Head of caudate nucleus (tissue), 42 donors: ENCODE data around the gene RECQL5.

ENCODE experiments used
- DNase-seq, 42 donors: peaks; one replicate each; pipeline versions ENCODE4 v3.0.0 to v3.0.0-alpha.2; 2020 to 2021; ENCODE audit warnings: mixed read lengths in 7 of 42
- intact Hi-C: fragments of 100-400 bp; cut with DNase I; formaldehyde crosslinking; loops from one replicate; pipeline ENCODE4 v1.15.0; 2022

Gene RECQL5

GRCh38 chr17:75654176-75654575 is 12.8 kb downstream of the RECQL5 start:
- DNase-seq = peak in 22 of 42 donors; percentile 25 to 84 (median 62)
- intact Hi-C loops = no loop called here

GRCh38 chr17:75652934-75653549 is 13.9 kb downstream of the RECQL5 start:
- DNase-seq = peak in 28 of 42 donors; percentile 31 to 83 (median 54)
- intact Hi-C loops = no loop called here

GRCh38 chr17:75652341-75652740 is 14.6 kb downstream of the RECQL5 start:
- peak in 2 of 42 donors; percentile 4 to 16 for DNase-seq
- intact Hi-C loops = no loop called here

GRCh38 chr17:75650874-75651273 is 16.1 kb downstream of the RECQL5 start:
- intact Hi-C loops = no loop called here
- DNase-seq = peak in 1 of 42 donors; percentile 1

- intact Hi-C loops = no loop called here
- peak in 1 of 42 donors; percentile 16 for DNase-seq
Measured at GRCh38 chr17:75649687-75650086, 17.3 kb downstream of the RECQL5 start.

- intact Hi-C loops = no loop called here
- peak in 1 of 42 donors; percentile 16 for DNase-seq
Measured at GRCh38 chr17:75647921-75648320, 19.0 kb downstream of the RECQL5 start.

- DNase-seq = peak in 27 of 42 donors; percentile 29 to 79 (median 48)
- intact Hi-C loops = no loop called here
Measured at GRCh38 chr17:75647061-75647460, 19.9 kb downstream of the RECQL5 start.

- intact Hi-C loops = no loop called here
Measured at GRCh38 chr17:75646638-75646992, 20.3 kb downstream of the RECQL5 start.

GRCh38 chr17:75645889-75646637 is 20.9 kb downstream of the RECQL5 start:
- intact Hi-C loops = no loop called here
- DNase-seq = peak; percentile 69 to 94 (median 87)

More at GRCh38 chr17:75646638-75646992, 20.3 kb downstream of the RECQL5 start:
- peak in 1 of 42 donors; percentile 40 for DNase-seq

- no peak for DNase-seq
- intact Hi-C loops = no loop called here
Measured at GRCh38 chr17:75645501-75645888, 21.5 kb downstream of the RECQL5 start.

GRCh38 chr17:75643643-75644017 is 23.3 kb downstream of the RECQL5 start:
- no peak for DNase-seq
- intact Hi-C loops = no loop called here

GRCh38 chr17:75642784-75643642 is 23.9 kb downstream of the RECQL5 start:
- intact Hi-C loops = no loop called here
- DNase-seq = peak in 9 of 42 donors; percentile 10 to 58 (median 37)

- DNase-seq = peak in 1 of 42 donors; percentile 8
Measured at GRCh38 chr17:75642182-75642783, 24.7 kb downstream of the RECQL5 start.

GRCh38 chr17:75641343-75641742 is 25.6 kb downstream of the RECQL5 start:
- DNase-seq = peak in 13 of 42 donors; percentile 17 to 55 (median 37)
- intact Hi-C loops = no loop called here

More at GRCh38 chr17:75642182-75642783, 24.7 kb downstream of the RECQL5 start:
- intact Hi-C loops = no loop called here

- intact Hi-C loops = no loop called here
- no peak for DNase-seq
Measured at GRCh38 chr17:75640556-75641119, 26.3 kb downstream of the RECQL5 start.

- no peak for DNase-seq
- intact Hi-C loops = no loop called here
Measured at GRCh38 chr17:75639771-75640555, 27.0 kb downstream of the RECQL5 start.

- no peak for DNase-seq
- intact Hi-C loops = no loop called here
Measured at GRCh38 chr17:75639327-75639726, 27.6 kb downstream of the RECQL5 start.

GRCh38 chr17:75638893-75639292 is 28.1 kb downstream of the RECQL5 start:
- intact Hi-C loops = no loop called here

More at GRCh38 chr17:75638893-75639292, 28.1 kb downstream of the RECQL5 start:
- no peak for DNase-seq
